Stimulated activated CD4-positive, alpha-beta T cell treated with anti-CD3 and anti-CD28 coated beads, Interleukin-15, amount 100 ng/mL, for 48 hours (primary cell): ENCODE measurements around the gene C5.
A peak's percentile ranks its signal among the peaks of the same experiment; 100 is the strongest.

Source experiments
- DNase-seq, 2 donors: peaks; one replicate each; pipeline ENCODE4 v3.0.0-alpha.2; 2020; ENCODE audit warnings: low read depth in 2 of 2

C5 gene

GRCh38 chr9:120925535-120926396 lies 124.3 kb downstream of the C5 start:
- DNase-seq, result peak; percentile 81 to 83

- DNase-seq, result no peak
Observed at GRCh38 chr9:120924698-120925534, 125.2 kb downstream of the C5 start.

- DNase-seq, result no peak
Observed at GRCh38 chr9:120923620-120924328, 126.3 kb downstream of the C5 start.

GRCh38 chr9:120922404-120923195 lies 127.5 kb downstream of the C5 start:
- DNase-seq, result no peak

DNA sequence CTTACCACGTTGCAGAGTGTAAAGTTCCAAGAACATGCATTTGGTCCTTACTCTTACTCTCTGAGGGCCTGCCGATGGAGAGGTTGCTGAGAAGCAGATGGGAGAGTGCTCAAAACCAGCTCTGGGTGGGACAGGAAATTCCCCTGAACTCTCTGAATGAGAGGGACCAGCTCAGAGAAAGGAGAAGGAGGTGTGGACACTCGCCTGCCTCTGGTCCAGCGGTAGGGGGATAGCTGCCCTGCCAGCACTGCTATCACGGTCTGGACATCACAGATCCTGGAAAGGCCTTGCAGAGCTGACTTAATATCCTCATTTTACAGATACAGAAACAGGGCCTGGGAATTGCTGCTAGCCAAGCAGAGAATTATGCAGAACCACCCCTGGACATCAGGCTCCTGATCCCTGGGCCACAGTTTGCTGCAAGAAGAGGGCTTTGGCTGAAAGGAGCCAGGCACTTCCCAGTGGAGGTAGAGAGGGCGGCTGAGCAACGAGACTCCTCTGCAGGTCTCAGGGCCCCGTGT lies 128.4 kb downstream of the C5 start:
- no peak for DNase-seq

GRCh38 chr9:120920806-120921178 lies 129.3 kb downstream of the C5 start:
- DNase-seq, result no peak

DNA sequence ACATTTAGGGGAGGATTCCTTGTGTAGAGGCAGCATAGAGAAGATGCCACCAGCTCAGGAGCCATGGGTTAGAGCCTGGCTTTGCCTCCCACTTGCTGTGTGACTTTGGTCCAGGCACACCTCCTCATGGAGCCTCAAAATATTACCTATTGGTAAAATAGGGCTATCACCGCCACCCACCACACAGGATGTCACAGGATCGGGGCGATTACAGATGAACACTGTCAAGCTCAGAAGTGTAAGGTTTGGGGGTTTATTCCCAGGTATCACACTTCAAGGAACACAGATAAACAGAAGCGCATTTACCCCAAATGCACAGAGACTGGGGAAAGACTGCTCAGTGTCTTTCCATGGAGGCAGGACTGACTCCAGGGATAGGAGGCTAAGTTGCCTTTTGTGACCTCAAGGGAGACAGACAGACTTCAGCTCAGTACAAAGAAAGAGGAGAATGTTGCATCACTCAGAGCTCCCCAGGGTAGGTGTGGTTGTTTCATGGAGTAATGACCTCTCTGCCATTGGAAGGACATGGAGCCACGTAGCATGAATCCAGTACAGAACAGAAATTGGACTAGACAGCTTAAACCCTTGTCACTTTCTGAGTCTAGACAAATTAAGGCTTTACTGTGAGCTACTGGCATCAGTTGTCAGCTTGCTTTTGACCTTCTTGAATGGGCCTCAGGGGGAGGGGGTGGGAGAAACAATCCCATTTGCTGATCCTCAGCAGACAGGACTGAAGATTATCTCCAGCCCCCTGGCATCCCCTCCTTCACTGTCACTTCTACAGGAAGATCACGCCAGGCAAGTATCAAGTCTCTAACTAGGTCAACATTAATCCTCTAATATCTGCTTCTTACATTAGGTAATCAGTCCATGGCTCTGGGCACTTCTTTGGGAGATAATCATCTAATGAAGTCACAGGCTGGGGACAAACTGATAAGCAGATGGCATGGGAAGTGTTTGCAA lies 130.0 kb downstream of the C5 start:
- DNase-seq, result no peak

GRCh38 chr9:120918931-120919842 lies 130.9 kb downstream of the C5 start:
- DNase-seq, result no peak

GRCh38 chr9:120917929-120918762 lies 131.9 kb downstream of the C5 start:
- DNase-seq, result no peak

DNA sequence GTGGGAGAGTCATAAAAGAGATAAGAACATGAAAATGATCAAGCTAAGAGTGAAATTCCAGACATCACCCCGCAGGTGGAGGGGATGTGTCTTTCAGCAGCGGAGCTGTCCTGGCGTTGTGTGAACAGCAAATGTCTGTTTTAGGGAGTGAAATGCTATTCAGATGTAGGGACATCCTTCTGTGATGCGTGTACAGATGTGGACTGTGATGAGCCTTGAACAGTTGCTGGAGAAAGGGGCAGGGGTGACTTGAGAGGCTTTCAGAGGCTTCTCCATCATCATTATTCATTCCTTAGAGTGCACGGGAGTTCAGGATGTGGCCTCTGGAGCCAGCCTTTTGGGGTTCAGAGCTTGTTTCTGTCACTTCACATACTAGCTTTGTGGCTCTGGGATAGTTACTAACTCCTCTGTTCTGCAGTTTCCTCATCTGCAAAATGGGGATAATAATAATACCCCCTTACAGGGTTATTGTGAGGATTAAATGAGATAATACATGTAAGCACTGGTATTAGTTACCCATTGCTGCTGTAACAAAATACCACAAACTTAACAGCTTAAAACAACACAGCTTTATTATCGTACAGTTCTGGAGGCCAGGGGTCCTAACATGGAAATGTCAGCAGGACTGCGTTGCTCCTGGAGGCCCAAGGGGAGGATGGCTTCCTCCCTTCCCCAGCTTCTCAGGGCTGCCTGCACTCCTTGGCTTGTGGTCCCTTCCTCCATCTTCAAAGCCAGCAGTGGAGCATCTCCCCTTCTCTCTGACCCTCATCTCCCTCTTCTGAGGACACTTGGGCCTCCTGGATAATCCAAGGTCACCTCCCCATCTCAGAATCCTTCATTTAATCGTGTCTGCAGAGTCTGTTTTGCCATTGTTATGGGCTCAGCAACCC lies 132.8 kb downstream of the C5 start:
- DNase-seq, result no peak

DNA sequence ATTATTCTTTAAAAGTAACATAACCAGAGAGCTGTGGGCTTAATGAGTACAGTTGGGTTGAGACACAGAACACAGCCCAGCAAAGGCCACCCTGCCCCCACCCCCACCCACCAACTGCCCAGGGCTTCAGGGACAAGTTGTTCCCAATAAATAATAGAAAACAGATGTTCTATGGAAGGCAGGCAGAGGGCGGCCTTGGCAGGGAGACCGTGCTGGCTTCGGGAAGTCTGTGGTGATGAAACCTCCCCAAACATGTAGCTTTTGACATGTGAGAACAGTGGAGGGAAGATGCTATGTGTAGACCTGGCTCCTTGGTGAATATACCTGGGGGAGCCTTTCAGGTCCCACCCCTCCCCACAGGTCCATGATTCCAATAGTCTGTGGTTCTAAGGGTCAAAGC lies 133.5 kb downstream of the C5 start:
- DNase-seq, result no peak

DNA sequence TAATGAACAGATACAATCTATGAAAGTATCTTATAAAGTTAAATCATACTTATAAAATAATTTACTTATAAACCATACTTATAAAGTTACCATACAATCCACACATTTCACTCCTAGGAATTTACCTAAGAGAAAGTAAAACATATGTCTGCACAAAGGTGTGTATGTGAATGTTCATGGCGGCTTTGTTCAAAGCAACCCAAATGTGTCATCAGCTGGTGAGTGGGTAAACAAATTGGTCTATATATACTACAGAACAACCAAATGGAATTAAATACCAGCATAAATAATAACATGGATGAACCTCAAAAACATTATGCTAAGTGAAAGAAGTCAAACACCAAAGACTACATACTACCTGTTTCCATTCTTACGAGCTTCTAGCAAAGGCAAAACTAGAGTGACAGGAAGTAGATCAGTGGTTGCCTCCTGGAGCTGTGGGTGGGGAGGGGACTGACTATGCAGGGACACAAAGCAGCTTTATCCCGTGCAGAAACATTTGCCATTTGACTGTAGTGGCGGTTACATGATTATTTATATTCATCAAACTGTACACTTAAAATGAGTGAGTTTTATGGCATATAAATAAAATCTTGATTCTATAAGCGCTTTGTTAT lies 134.1 kb downstream of the C5 start:
- DNase-seq, result no peak

DNA sequence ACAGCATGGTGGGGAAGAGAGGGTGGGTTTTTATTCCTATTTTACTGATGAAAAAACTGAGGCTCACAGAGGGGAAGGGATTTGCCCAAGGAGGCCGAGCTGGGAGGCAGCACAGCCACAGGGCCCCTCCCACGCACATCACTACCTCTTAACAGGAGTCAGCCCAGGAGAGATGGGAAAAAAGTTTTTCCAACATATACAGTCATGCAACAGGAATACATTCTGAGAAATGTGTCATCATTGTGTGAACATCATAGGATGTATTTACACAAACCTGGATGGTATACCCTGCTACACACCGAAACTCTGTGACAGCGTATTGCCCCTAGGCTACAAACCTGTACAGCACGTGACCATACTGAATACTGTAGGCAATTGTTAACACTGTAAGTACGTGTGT lies 135.1 kb downstream of the C5 start:
- DNase-seq, result no peak

- DNase-seq, result no peak
Observed at GRCh38 chr9:120914396-120914795, 135.7 kb downstream of the C5 start.

DNA sequence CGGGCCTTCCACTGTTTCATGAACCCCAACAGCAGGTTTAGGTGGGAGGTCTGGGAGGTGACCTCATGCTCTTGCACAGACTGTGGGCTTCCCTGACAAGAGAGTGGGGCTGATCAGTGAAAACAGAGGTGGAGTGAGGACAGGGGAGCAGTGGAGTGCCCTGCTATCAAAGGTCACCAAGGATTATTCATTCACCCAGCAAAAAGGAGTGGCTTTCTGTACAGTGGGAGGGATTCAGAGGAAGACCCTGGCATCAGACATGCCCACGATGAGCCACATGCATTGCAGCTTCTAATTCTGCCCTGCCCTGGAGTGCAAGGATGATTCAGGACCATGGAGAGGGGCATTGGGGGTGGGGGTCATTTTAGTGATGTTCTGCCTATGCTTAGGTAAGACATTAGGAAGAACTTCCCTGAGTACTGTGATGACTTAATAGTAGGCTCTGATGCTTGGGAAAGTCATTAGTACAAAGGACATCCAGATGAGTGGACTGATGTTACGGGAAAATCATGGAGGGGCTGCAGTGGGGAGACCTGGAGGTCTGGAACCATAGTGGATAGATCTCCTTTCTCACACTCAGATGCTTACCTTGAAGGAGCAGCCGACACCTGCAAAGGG lies 136.3 kb downstream of the C5 start:
- DNase-seq, result no peak

GRCh38 chr9:120912958-120913646 lies 137.0 kb downstream of the C5 start:
- DNase-seq, result no peak
